ENCODE data around the gene KRT82.

KRT82 gene

DNA sequence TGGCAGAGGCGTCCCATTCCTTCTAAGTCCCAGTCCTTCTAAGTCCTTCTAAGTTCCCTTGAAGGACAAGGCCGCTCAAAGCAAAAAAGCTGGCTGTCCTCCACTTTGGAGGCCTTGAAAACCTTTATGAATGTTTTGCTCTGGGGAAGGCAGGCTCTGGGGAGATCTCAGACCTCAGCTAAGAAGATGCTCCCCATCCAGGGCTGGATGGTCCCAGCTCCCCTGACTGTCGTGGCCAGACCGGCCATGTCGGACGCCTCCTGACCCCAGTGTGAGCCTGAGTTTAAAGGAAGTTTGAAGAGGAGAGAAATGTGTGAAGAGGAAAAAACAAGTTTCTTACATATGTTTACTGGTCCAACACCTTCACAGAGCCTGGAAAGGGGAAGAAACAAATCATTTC lies 26.6 kb downstream of the KRT82 start:
- no peak for DNase-seq

GRCh38 chr12:52378091-52378490 lies 28.0 kb downstream of the KRT82 start:
- no peak for DNase-seq

DNA sequence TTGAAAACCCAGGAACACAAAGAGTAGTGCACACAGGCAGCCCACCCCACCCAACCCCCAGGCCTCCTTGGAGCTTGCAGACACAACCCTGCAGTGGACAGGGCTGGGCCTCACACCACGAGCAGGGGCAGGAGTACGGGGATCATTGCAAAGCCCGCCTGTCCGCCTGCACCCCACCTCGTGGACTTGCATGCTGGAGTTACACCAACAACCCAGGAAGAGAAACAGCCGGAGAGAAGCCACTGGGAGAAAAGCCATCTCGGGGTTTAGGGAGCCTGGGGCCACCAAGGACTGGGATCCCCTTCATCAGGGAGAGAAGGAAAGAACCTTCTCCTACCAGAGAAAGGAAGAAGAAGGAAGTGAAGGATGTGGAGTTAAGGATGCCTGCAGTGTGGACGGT lies 28.9 kb downstream of the KRT82 start:
- DNase-seq = no peak

- DNase-seq = no peak
Observed at GRCh38 chr12:52372216-52373154, 33.6 kb downstream of the KRT82 start.

DNA sequence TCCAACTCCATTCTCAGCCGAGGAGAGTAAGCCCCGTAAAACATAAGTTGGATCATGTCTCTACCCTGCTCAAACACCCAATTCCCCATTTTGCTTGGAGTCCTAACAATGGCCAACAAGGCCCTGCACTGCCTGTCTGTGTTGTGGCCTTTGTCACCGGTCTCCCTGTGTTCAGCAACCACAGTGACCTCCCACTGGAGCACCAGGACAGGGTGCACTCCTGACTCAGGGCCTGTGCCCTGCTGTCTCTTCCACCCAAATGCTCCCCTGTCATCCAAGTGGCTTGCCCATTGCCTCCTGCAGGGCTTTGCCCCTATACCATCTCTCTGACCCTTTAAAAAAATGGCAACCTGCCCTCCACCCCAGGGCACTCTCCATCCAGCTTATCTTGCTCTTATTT lies 34.4 kb downstream of the KRT82 start:
- no peak for DNase-seq

DNA sequence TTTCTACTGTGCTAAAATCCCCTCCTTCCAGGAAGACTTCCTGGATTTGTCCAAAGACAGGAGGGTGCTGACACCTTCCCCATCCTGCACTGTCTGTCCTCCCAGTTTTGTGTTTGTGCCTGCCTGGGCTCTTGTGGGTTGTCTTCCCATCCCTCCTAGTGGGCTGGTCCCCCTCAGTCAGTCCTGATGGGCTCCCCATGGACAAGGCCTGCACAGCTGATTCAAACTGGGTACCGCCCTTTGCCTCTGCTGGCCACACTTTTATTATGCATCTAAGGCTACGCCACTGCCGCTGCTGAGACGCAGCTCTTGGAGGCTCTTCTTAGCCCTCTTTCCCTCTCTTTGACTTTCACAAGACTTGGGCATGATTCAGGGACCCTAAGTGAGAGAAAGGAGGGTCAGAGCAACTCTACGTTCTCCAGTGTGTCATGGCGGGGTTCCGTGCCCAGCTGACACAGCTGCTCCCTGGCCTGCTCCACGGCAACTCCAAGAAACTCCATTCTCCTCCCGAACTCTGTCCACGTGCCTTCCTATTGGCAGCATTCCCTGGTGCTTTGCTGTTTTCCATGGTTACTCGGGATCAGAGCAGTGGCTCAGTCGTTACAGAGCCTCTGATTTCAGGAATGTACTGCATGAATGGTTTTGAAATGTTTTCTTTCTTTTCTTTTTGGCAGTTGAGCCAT lies 35.1 kb downstream of the KRT82 start:
- DNase-seq = no peak

GRCh38 chr12:52369809-52370208 lies 36.3 kb downstream of the KRT82 start:
- no peak for DNase-seq

DNA sequence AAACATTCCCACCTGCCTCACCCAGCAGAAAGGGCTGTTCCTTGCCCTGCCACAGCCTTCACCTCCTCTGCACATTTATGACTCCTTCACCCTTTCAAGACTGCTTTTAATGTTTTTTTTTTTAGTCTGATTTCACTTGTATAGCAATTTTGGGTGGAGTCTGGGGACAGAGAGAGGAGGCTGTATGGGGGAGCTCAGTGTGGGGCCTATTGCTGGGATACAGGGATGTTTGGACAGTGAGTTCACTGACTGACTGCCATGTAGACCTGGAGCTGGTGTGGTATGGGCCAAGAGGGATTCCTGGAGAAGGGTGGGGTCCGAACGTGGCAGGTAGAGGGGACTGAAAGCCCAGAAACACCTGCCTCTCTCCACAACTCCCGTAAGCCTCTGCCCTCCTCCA lies 36.9 kb downstream of the KRT82 start:
- DNase-seq = no peak

DNA sequence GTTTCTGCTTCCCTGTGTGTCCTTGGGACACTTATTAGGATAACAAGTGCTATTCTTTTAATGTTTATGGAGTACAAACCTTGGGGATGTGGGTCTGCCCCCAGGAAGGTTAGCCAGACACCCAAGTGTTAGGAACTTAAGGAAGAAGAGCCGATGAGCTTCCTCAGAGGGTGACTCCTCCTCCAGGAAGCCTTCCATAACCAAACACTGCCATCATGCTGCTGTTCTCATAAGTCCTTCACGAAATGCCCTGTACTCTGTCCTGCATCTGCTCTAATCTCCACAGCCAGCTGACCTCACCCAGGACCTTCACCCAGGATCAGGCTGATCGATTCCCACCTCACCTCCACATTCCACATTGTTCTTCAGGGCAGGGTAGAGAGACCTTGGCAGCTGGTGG lies 37.6 kb downstream of the KRT82 start:
- no peak for DNase-seq

DNA sequence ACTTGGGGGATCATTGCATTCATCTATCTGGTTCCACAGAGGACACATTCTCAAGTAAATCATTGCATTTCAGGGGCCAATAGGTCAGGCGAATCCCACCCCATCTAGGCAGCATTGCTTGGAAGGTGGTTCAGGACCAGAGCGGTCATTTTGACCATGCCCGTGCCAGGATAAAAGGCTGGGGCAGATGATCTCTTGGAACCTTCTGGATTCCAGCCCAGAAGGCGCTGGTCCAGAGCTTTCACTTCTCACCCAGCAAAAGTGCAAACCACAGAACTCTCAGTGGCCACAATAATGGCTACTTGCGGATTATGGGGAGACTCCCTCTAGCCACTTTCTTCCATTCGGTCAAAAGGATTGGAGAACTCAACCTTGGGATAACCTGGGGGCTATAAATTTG lies 38.3 kb downstream of the KRT82 start:
- no peak for DNase-seq

GRCh38 chr12:52366738-52367485 lies 39.2 kb downstream of the KRT82 start, which contains the start of gene KRT85:
Gene KRT85 (minus strand): TSS chr12:52367481. CDS start chr12:52367405, 76 bp downstream.
- no peak for DNase-seq

GRCh38 chr12:52364901-52365489 lies 41.1 kb downstream of the KRT82 start:
- DNase-seq = no peak

DNA sequence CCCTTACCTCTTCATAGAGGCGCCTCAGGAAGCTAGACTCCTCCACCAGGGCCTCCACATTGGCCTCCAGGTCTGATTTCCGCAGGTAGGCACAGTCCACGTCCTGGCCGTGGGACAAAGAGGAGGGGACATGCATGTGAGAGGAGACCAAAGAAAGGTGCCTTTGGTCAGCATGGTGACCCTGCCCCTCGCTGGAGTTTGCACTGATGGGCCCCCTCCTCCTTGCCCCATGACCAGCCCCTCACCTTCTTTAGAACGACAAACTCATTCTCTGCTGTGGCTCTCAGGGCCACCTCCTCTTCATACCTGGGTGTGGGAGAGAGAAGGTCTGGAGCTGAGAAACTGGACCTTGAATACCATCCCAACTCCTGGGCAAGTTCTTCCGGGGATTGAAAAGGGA lies 42.1 kb downstream of the KRT82 start:
- DNase-seq = no peak

GRCh38 chr12:52363111-52363679 lies 42.9 kb downstream of the KRT82 start:
- no peak for DNase-seq

DNA sequence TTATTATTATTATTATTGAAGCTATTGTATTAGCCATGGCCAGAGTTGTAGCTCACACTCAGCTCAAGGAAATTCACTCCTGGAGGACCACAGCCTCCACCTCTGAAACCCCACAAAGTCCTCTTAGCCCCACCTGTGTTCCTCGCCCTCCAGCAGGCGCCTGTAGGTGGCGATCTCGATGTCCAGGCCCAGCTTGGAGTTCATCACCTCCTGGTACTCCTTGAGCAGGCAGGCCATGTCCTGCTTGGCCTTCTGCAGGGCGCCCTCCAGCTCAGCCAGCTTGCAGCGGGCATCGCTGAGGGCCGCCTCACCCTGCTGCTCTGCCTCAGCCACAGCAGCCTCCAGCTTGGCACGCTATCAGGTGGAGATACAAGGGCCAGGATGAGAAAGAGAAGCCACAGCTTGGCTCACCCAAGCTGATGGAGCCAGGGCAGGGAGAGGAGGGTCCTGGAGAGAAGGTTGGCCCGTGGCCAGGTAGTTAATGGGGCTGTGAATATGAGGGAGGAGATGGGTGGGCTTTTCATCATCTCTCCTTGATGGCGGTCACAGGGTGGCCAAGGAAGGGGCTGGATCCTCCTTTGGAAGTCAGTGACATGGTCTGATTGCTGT lies 43.9 kb downstream of the KRT82 start:
- no peak for DNase-seq

- no peak for DNase-seq
Observed at GRCh38 chr12:52361553-52361952, 44.6 kb downstream of the KRT82 start.

GRCh38 chr12:52360663-52361271 lies 45.4 kb downstream of the KRT82 start:
- DNase-seq = no peak

DNA sequence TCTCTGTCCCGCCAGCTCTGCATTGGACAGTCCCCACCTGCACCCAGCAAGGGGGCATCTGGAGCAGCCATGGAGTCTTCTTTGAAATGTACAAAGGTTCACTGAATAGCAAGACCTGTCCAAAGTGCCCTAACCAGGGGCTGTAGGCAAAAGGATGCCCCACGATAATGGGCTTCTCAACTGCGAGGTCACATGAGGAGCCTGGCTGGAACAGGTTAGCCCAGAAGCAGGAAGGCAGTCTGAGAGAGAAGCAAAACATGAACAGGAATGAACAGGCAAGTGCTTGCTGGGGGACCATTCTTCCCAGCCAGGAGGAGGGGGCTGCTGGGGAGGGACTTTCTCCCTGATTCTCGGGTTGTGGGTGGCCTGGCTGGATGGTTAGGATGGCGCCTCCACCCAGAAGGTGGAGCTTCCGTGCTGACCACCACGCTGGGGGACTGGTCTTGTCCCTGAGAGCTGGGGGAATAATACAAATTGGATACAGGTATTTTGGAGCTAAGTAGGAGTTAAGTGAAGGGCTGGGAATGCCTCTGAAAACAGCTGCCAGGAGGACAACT lies 46.0 kb downstream of the KRT82 start:
- no peak for DNase-seq

GRCh38 chr12:52359621-52360061 lies 46.5 kb downstream of the KRT82 start:
- no peak for DNase-seq

GRCh38 chr12:52358575-52359350 lies 47.4 kb downstream of the KRT82 start:
- DNase-seq = no peak

Data from SIG-M5 (cell line).